Right hindlimb (tissue), 1 donor: ENCODE data around the gene C1orf116.

Experiments used
- DNase-seq: peaks from one replicate; pipeline ENCODE4 v3.0.0-alpha.2; 2018

C1orf116 gene

GRCh38 chr1:206985162-206985749 lies 47.3 kb downstream of the C1orf116 start:
- DNase-seq, result no peak

GRCh38 chr1:206982216-206982615 lies 50.3 kb downstream of the C1orf116 start:
- peak; percentile 46 for DNase-seq

- no peak for DNase-seq
Observed at GRCh38 chr1:206979379-206980043, 53.0 kb downstream of the C1orf116 start.

- DNase-seq, result no peak
Observed at GRCh38 chr1:206978259-206978658, 54.3 kb downstream of the C1orf116 start.

GRCh38 chr1:206975306-206975705 lies 57.2 kb downstream of the C1orf116 start:
- DNase-seq, result no peak

- DNase-seq, result no peak
Observed at GRCh38 chr1:206974140-206974539, 58.4 kb downstream of the C1orf116 start.

GRCh38 chr1:206972728-206973127 lies 59.8 kb downstream of the C1orf116 start:
- no peak for DNase-seq

GRCh38 chr1:206971029-206971655 lies 61.4 kb downstream of the C1orf116 start:
- no peak for DNase-seq

GRCh38 chr1:206970446-206970845 lies 62.1 kb downstream of the C1orf116 start, which contains the start of gene FCAMR:
FCAMR (minus strand) TSS chr1:206970460; CDS start chr1:206970125, 335 bp downstream.
- no peak for DNase-seq

- no peak for DNase-seq
Observed at GRCh38 chr1:206969090-206969489, 63.5 kb downstream of the C1orf116 start.
